Stimulated activated CD4-positive, alpha-beta T cell treated with anti-CD3 and anti-CD28 coated beads, Interleukin-4, amount 100 ng/mL, for 4 hours (primary cell): ENCODE data around the gene TMEM250.

Experiments
- DNase-seq, 2 experiments: peaks; one replicate each; pipeline ENCODE4 v3.0.0-alpha.2; 2020

Gene TMEM250

DNA sequence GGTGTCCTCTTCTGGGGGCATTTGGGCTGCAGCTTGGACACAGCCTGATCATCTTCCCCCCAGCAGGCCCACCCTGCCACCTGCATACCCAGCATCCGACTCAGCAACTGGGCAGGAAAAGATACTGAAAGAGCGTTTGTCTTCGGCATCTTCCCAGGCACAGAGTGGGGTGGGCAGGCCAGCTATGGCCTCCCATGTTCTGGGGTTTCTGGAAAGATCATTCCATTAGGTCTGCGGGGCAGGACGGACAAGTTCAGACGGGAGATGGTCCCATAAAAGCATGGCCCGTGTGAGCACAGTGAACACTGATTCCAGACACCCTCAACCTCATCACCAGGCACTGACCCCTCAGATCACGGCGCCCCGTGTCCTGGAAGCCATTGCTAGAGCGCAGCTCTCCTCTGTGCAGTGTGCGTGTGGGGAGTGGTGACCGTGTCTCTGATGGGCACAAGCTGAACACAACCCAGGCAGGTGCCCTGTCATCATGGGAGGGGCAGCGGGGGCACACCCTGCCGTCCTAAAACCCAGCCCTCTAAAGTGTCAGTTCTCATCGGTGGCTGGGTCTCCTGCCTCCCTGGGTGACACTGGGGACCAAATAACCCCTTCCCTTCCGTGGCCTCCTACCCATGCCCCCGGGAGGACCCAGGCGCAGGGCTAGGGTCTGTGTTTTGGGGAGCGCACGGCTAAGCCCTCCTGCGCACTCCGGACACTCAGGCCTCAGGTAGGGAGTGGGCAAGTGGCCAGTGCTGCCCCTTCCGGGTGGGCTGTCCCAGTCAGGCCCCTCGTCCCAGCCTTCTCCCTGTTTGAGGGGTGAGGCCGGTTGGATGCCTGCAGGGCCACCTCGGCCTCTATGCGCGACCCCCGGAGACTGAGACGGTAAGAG is 13.2 kb upstream of the TMEM250 start:
- no peak for DNase-seq

DNA sequence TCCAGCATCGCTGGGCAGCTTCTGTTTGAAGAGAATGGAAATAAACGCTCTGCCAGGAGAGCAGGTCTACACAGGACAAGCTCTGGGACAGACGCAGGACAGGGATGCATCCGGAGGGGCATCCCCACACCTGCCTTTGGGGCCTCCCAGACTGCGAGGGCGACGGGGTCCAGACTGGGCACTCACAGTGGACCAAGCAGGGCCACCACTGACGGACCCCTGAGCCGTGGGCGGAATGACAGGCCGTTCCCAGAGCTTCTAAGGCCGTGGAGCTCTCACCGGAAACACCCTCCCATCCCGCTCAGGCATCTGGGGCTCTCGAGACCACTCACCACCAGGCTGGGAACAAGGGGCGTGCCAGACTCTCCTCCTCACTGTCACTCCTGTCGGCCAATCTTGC is 10.5 kb upstream of the TMEM250 start:
- no peak for DNase-seq

DNA sequence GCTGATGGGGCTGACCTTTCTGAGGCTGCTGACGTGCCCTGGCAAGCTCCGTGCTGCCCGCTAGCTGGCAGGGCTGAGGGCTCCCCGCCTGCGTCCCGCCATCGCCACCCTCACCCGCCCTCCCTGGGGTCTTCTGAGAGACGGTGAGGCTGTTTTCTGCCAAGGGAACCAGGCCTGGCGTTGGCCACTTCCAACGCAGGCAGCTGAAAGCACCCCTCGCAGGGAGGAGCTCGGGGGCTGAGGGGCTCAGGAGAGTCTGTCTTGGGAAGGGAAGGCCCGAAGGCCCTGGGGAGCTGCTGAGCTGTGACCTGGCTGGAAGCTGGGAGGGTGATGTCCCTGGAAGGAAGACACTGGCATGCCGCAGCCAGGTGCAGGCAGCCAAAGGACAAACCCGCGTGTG is 9.8 kb upstream of the TMEM250 start:
- DNase-seq, result no peak

DNA sequence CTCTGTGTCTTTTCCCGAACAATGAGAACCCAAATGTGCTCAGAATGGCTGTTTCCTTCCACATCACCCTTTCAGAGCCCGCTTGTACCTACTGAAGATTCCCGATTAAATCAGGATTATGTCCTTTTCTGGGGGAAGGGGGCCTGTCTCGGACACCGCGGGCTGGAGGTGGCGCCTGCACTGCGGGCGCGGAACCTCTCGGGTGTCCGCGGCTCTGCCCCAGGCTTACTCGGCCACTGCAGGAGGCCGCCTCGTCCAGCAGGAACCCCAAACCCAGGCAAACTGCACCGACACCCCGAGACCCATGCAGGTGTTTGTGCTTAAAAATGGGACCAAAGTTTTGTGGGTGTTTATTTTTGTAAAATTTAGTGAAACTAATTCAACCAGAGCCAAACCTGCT is 8.6 kb upstream of the TMEM250 start:
- no peak for DNase-seq

DNA sequence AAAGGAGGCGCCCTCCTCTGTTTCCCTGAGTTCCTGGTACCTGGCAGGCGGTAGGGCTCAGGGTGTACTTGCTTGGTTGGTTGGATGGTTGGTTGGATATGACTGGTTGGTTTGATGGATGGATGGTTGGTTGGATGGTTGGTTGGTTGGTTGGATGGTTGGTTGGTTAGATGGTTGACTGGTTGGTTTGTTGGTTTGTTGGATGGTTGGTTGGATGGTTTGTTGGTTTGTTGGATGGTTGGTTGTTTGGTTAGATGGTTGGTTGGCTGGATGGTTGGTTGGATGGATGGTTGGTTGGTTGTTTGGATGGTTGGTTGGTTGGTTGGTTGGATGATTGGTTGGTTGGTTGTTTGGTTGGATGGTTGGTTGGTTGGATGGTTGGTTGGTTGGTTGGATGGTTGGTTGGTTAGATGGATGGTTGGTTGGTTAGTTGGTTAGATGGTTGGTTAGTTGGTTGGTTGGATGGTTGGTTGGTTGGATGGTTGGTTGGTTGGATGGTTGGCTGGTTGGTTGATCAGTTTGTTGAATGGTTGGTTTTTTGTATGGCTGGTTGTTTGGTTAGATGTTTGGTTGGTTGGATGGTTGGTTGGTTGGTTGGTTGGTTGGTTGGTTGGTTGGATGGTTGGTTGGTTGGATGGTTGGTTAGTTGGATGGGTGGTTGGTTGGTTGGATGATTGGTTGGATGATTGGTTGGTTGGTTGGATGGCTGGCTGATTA is 6.5 kb upstream of the TMEM250 start:
- DNase-seq, result no peak

DNA sequence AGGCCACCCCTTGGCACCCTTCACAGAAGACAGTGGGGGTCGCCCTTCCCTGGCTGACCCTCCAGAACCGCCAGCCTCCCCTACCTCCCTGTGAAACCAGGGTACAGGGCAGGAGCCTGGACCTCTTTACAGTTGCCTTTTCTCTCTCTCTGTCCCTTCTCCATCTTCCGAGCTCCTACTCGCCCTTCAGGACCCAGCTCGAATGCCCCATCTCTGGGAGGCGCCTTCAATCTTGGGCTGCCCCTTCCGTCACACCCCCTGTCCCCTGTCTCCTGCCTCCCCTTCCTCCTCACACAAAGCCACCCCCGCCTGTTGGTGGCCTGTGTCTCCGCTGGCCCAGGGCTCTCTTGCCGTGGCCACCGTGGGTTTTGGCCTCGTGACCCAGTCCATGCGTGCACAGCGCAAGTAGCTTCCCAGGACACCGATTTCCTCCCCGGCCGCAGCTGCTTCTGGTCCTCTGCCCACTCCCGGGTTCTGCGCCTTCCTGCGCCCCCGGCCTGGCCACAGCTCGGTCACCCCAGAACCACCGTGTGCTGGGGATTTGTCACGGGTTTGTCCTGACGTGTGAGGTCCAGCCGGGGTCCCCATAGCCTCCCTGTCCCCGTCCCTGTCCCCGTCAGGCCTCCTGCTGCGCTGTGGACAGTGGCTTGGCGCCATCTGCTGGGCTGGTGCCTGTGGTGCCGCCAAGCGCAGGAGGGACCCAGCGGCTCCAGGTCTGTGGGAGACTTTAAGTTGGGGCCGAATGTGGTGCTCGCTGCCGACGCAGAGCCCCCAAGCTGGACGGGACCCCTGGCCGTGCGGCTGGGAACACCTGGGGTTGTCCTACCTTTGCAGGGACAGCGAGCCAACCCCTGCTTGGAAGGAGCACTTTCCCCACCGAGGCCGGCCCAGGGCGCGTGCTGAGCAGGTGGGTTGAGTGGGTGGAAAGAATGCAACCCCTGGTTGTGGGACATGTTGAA is 4.0 kb upstream of the TMEM250 start:
- peak; percentile 67 to 79 for DNase-seq

DNA sequence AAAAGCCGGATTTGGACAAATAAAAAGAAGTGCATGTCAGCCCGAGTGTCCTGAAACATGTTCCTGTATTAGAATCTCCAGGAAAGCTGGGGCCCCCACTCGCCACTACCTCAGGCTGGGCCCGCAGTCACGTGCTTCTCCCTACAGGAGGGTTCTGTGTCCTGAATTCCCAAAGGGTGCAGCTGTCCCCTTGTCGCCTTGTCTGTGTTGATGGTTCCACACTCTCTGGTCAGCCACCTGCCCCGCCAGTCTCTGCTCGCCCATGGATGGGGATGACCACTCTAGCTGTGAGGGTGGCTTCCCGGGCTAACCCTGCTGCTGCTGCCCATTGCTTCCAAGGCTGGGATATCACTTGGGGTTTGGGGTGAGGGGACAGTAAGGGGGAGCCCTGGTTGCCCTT is 3.1 kb upstream of the TMEM250 start:
- no peak for DNase-seq

DNA sequence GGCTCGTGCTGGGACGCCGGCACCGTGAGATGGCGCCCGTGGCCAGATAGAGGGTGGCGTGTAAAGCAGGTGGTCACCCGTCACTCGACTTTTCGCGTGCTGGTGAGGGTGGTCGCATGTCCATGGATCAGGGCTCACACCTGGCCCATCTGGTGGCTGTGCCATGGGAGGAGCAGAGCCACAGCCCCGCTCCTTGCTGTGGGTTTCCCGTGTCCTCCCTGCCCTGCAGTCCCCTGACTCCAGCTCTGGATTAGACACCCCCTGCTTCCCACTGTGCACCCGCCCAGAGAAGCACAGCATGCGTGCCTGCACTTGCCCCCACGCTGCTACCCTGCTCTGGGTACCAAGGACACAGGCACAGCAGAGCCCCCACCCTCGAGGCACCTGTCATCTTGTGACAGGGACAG is 1.8 kb upstream of the TMEM250 start:
- no peak for DNase-seq

DNA sequence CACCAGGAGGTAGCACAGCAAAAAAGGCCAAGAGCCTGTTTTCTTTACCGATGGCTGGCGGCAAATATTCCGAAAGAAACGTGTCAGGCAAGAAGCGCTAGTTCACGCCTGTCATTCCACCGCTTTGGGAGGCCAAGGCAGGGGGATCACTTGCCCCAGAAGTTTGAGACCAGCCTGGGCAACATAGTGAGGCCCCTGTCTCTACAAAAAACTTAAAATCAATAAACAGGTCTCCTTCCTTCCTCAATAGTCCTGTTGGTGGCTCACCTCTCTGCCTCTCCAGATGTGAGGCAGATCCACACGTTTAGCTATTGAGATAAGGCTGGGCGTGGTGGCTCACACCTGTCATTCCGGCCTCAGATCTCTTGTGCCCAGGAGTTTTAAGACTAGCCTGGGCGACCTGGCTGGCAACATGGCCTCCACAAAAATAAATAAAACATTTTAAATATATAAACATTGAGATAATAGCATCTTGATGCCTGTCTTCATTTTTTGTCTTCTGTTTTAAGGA is 1.3 kb upstream of the TMEM250 start:
- no peak for DNase-seq

DNA sequence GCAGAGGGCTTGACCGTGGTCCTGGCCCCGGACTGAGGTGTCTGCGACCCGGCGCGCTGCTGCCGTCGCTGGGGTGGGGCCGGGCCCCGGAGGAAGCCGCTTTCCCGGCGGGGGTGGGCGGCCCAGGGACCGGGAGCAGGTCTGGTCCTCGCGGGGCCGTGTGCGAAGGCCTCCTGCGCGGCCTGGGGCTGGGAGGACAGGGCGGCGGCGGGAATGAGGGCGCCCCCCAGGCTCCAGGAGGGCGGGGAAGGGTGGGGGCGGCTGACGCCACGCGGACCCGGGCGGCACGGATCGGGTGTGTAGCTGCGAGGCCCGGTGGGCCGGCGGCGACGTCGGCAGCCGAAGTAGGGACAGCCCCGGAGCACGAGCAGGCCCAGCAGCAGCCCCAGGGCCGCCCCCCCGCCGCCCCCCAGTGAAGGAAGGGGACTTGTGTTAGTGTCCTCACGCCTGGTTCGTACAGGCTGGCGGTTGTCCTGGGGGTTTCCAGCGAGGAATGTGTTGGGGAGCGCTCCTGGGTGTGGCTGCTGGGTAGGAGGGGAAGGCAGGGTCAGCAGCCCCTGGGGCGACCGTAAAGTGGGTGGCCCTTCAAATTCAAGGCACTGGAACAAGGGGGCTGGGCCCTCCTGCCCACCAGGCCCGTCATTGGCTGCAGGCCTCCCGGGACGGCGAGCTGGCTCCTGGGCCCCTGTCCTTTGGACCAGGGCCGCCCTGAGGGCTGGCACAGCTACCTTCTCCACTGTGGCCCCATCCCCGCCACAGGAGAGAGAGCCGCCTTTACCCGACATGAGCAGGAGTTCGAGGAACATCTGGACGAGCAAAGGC is 597 bp upstream of the TMEM250 start:
- DNase-seq, result no peak

DNA sequence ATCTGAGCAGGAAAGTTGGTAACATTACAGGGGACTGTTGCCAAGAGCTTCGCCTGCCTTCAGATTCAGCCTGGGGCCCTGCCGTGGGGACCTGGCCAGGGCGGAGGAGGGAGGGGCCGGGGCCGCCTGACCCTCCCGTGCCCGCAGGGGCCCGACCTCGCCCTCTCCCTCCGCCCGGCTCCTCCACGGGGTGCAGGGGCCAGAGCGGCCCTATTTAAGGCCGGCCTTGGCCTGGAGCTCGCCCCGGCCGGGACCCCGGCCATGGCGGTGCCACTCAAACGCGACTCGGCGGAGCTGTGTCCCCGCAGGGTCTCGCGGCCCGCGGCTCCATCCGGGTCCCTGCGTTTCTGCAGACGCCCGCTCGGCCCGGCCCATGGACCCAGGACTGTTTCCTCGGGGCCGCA is 757 bp downstream of the TMEM250 start:
- no peak for DNase-seq

DNA sequence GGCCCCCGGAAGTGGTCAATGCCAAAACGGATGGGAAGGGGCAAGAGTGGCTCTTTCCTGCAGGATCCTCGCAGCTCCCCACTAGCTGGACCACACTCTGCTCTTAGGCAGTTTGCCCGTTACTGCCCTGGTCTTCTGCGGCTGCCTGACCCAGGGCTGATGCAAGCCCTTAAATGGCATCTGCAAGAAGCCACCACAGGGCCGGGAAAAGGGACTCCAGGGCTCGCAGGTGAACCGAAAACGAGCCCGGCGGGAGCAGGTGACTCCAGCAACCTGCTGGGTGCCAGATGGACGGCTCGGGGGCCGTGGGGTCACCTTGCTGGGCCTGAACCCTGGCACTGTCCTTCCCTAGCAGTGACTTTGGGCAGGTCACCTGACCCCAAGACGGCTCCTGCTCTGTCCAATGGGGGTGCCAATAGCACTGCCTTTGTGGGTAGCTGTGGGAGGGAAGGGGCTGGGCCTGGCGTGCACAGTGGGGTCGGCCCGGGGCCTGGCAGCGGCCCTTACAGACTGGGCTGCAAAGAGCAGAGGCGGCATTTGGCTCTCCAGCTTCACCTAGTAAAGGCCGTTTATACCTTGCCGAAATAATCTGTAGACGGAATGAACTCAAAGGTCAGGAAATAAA is 1.3 kb downstream of the TMEM250 start:
- no peak for DNase-seq

DNA sequence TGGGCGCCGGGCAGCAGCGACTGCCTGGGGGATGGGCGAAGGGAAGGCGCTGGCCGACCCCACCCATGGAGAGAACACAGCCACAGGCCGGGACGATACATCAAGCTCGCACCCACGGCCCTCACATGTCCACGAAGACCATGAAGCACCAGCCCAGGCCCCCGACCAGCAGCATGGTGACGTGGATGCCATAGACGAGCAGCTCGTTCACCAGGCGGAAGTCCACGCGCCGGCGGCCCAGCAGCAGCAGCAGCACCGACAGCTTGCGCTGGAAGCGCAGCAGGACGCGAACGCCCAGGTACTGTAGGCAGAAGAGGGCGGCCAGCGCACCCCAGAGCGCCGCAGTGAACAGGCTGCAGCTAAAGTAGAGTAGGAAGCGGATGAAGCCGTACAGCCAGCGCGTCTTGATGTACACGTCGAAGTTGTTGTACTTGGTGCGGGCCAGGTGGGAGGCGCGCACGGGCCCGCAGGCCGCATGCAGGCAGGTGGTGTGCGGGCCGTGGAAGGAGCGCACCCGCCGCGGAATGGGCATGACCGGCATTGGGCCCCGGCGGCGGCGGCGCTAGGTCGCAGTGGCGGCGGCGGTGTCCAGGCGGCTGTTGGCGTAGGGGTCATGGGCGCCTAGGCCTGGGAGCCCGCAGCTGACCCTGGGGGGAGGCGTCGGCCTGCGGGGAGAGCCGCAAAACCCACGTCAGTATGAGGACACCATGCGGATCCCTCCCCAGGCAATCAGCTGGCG is 2.1 kb downstream of the TMEM250 start:
- DNase-seq, result no peak

DNA sequence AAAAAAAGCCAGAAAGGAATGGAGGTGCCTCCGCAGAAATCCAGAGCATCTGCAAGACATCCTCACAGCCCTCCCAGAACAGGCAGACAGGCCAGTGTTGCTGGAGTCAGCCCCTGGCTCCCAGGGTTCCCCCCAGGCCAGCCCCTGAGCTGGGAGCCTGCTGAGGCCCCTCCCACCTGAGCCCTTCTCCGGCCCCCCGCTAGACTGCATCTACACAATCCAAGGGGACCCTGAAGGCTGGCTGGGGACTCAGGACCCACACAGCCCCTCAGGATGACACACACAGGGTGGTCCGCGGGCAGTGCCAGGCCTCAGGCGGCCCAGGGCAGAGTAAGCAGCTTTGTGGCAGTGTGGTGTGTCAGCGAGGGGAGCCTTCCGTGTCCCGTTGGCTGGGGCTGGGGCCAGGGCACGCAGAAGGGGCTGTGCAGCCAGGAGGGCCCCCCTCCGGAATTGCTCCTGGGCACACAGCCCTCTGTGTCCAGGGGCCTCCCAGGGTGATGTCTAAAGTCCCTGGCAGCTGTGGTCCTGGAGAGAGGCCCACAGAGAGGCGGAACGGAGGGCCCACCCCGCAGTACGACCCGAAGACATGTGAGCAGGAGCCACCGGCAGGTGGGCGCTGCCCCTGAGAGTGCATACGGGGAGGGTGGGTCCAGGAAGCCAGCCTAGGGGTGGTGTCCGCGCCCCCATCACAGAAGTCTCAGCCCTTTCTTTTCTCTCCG is 2.9 kb downstream of the TMEM250 start:
- no peak for DNase-seq

DNA sequence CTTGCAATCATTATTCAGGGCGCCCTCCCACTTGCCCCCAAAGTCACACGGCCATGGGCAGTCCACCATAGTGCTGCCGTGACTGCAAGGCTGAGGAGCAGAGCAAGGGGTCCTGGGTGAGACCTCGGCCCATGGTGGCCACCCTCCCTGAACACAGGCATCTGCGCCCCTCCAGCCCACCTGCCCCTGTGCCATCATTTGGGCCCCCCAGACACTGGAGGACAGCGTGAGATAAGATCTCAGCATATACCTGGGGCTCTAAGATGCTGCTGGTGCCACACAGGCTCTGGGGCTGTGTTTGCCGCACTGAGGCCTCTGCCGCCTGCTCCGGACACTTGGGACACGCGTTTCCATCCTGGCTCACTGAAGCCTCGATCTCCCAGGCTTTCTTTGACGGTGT is 3.5 kb downstream of the TMEM250 start:
- no peak for DNase-seq

DNA sequence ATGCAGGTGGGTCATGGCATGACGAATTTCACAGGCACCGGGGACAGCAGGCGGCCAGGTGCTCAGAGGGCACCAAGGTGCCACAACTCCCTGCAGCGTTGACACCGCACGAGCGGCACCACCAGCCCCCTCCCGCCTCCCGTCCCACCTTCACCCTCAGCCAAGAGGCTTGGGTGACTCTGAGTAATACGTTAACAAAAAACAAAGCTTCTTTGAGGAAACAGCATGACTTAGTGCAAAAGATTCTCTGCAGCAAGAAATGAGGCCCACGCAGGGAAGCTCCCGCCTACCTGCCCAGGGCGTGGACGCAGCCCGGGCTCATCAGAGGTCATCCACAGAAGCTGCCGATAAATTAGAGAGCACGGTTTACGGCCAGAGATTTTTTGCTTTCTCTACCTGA is 4.1 kb downstream of the TMEM250 start:
- no peak for DNase-seq

DNA sequence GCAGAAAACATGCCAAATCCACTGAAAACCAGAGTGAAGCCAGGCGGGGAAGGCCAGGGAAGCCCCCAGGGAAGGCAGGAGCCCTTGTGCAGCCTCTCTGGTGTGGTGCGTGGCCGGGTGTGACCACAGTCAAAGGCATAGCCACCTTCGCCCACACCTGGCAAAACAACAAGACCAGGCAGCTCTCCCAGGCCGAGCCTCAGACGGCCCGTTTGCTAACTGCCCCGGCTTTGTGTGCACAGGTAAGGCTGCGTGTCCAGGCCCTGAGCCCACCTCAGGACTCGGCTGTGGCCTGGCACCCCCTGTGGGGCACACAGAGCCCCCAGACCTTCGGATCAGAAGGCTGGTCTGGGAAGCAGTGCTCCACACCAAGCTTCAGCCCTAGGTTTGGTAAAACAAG is 6.1 kb downstream of the TMEM250 start:
- no peak for DNase-seq

DNA sequence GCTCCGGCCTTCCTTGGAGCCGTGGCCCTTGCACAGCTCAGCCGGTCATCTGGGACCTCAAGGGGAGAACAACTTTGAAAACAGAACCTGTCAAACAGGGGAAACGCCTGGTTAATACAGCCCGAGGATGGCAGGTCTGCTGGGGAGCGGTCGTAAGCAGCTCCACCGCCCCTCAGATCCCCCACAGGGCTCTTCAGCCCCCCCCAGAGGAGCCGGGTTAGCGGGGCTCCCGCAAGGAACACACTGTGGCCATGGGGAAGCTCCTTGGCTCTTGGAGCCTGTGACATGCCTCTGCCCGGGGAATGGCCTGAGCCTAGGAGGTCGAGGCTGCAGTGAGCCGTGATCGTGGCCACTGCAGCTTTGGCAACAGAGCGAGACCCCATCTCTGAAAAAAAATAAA is 6.8 kb downstream of the TMEM250 start:
- DNase-seq, result no peak

DNA sequence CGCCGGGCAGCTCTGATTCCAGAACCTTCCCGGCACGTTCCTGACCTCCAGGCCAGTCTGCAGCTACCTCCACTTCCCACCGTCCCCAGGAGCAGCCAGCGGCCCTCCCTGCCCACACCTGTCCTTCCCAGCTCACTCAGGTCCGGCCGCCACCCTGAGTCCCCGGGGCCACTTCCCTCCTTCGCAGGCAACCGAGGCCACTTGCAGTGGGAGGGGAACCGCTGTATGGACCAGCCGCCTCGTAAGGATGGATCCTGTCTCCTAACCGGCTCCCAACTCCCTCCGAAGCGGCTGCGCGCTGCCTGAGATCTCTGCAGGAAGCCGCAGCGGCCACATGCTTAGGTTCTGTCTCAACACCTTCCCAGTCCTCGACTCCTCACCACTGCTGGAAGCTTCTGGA is 7.5 kb downstream of the TMEM250 start:
- no peak for DNase-seq
